Measurements from ENCODE around the gene IQSEC2.

IQSEC2 gene

GRCh38 chrX:53262189-53262917, 19.0 kb downstream of the IQSEC2 start:
- H3K4me3 ChIP-seq (ENCODE audit: control insufficient read depth, low read depth, low read length) = no peak overlapping the region
- TF ChIP-seq CTCF (conservative IDR thresholded peaks at IDR 0.05; ENCODE audit: control insufficient read depth, insufficient read depth, low read depth, low read length) = no peak
- no peak for DNase-seq (ENCODE audit: low read depth)

GRCh38 chrX:53261355-53261972, 19.9 kb downstream of the IQSEC2 start:
- TF ChIP-seq CTCF (conservative IDR thresholded peaks at IDR 0.05; ENCODE audit: control insufficient read depth, insufficient read depth, low read depth, low read length) = no peak
- DNase-seq (ENCODE audit: low read depth) = no peak
- H3K4me3 ChIP-seq (ENCODE audit: control insufficient read depth, low read depth, low read length) = no peak overlapping the region

- H3K4me3 ChIP-seq (ENCODE audit: control insufficient read depth, low read depth, low read length) = no peak overlapping the region
- no peak for DNase-seq (ENCODE audit: low read depth)
- TF ChIP-seq CTCF (conservative IDR thresholded peaks at IDR 0.05; ENCODE audit: control insufficient read depth, insufficient read depth, low read depth, low read length) = no peak
These were observed 20.5 kb downstream of the IQSEC2 start for GRCh38 chrX:53260836-53261235.

- no peak overlapping the region for H3K4me3 ChIP-seq (ENCODE audit: control insufficient read depth, low read depth, low read length)
- no peak for TF ChIP-seq CTCF (conservative IDR thresholded peaks at IDR 0.05; ENCODE audit: control insufficient read depth, insufficient read depth, low read depth, low read length)
- no peak for DNase-seq (ENCODE audit: low read depth)
These were observed 23.5 kb downstream of the IQSEC2 start for GRCh38 chrX:53257670-53258423.

- no peak for DNase-seq (ENCODE audit: low read depth)
- no peak overlapping the region for H3K4me3 ChIP-seq (ENCODE audit: control insufficient read depth, low read depth, low read length)
- no peak for TF ChIP-seq CTCF (conservative IDR thresholded peaks at IDR 0.05; ENCODE audit: control insufficient read depth, insufficient read depth, low read depth, low read length)
These were observed 24.2 kb downstream of the IQSEC2 start for GRCh38 chrX:53257166-53257565.

GRCh38 chrX:53256446-53257041, 24.8 kb downstream of the IQSEC2 start:
- no peak for TF ChIP-seq CTCF (conservative IDR thresholded peaks at IDR 0.05; ENCODE audit: control insufficient read depth, insufficient read depth, low read depth, low read length)
- no peak overlapping the region for H3K4me3 ChIP-seq (ENCODE audit: control insufficient read depth, low read depth, low read length)

More at GRCh38 chrX:53256446-53257041, 24.8 kb downstream of the IQSEC2 start:
- DNase-seq (ENCODE audit: low read depth) = no peak
